GM12872 (cell line): ENCODE data around the gene PRDM15.

Experiments used
- TF ChIP-seq, protein P1 (sequence below): IDR thresholded peaks from 3 replicates; pipeline ENCODE4 v1.5.1; 2011; ENCODE audit warnings: low read depth, mild to moderate bottlenecking, low read length, moderate library complexity; ENCODE audit not compliant: insufficient read depth

The PRDM15 gene

GRCh38 chr21:41799763-41800162 is 79.4 kb downstream of the PRDM15 start:
- TF ChIP-seq, protein P1, sequence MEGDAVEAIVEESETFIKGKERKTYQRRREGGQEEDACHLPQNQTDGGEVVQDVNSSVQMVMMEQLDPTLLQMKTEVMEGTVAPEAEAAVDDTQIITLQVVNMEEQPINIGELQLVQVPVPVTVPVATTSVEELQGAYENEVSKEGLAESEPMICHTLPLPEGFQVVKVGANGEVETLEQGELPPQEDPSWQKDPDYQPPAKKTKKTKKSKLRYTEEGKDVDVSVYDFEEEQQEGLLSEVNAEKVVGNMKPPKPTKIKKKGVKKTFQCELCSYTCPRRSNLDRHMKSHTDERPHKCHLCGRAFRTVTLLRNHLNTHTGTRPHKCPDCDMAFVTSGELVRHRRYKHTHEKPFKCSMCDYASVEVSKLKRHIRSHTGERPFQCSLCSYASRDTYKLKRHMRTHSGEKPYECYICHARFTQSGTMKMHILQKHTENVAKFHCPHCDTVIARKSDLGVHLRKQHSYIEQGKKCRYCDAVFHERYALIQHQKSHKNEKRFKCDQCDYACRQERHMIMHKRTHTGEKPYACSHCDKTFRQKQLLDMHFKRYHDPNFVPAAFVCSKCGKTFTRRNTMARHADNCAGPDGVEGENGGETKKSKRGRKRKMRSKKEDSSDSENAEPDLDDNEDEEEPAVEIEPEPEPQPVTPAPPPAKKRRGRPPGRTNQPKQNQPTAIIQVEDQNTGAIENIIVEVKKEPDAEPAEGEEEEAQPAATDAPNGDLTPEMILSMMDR: no peak

- TF ChIP-seq, protein P1: no peak
These were observed 80.8 kb downstream of the PRDM15 start for GRCh38 chr21:41798326-41798725.

DNA sequence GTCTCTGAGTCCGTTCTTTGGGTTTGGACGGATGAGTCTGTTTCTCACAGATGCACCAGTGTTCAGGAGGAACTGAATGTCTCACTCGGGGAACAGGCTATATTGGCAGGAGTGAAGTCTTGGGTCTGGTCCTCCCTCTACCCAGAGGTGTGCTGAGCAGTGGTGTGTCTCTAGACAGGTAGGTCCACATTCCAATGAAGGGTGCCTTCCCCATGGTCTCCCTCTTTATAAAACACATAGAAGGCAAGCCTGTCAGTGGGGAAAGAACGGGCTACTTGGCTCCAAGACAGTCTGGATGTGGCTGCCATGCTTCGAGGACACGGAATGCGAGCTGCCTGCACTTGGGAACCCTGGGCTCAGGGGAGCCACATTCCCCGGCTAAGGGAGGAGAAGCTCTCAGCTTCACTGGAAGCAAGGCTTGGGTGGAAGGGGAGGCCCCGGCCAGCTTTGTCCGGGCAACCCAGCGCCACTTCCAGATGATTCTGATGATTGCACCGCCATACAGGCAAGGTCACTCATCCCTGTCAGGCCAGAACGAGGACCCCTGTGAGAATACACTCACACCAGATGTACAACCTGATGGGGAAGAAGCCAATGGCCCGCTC is 82.6 kb downstream of the PRDM15 start:
- TF ChIP-seq, protein P1: no peak

DNA sequence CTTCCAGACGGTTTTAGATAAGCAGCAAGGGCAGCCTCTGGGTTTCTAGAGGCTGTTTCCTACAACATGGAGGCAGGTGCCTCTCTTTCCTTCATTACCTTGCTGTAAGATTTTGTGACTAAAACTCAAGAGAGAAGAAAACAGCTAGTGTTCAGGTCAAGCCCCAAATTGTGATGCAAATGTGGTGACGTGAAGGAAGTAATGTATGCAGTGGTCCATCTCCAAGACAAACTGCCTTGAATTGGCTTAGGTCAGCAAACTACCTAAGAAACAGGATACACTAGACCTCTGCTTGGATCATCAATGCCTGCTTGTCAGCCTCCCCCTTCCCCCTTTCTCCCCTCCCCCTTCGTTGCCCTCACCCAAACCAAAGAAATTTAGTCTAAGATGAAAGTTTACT is 83.4 kb downstream of the PRDM15 start:
- TF ChIP-seq, protein P1: no peak

GRCh38 chr21:41794600-41794999 is 84.5 kb downstream of the PRDM15 start:
- TF ChIP-seq, protein P1: no peak

- TF ChIP-seq, protein P1: no peak
These were observed 86.4 kb downstream of the PRDM15 start for GRCh38 chr21:41792711-41793110.

- TF ChIP-seq, protein P1: no peak
These were observed 92.6 kb downstream of the PRDM15 start for GRCh38 chr21:41786509-41786987.
